Skeletal muscle tissue (tissue), 4 donors: Measurements from ENCODE around the gene CDH22. TPM values are rescaled to one million over a fixed set of nuclear protein-coding genes. Genes with fewer than 3 reads are reported as not detected.

Experiments used
- H3K27ac ChIP-seq: one replicate; pipeline ENCODE4 v1.7.0; 2013; ENCODE audit warnings: mild to moderate bottlenecking, low read depth, low read length, inconsistent platforms
- H3K27me3 ChIP-seq, 3 donors: one replicate each; pipeline ENCODE4 v1.7.0; 2013; ENCODE audit warnings: low read length in 3 of 3; ENCODE audit not compliant: control insufficient read depth in 3 of 3, insufficient read depth in 3 of 3
- H3K36me3 ChIP-seq, 3 donors: one replicate each; pipeline ENCODE4 v1.7.0; 2013; ENCODE audit warnings: low read length in 3 of 3; ENCODE audit not compliant: control insufficient read depth in 3 of 3, insufficient read depth in 3 of 3
- H3K4me1 ChIP-seq, 3 donors: one replicate each; pipeline ENCODE4 v1.7.0; 2013; ENCODE audit warnings: low read length in 3 of 3, mild to moderate bottlenecking in 3 of 3; ENCODE audit not compliant: control insufficient read depth in 3 of 3, insufficient read depth in 3 of 3
- H3K4me3 ChIP-seq, 3 donors: one replicate each; pipeline ENCODE4 v1.7.0; 2013; ENCODE audit warnings: low read length in 3 of 3
- H3K9ac ChIP-seq, 3 donors: one replicate each; pipeline ENCODE4 v1.7.0; 2013; ENCODE audit warnings: low read length in 3 of 3, mild to moderate bottlenecking in 3 of 3, moderate library complexity in 2 of 3, low read depth in 1 of 3
- H3K9me3 ChIP-seq, 3 donors: one replicate each; pipeline ENCODE4 v1.7.0; 2013; ENCODE audit warnings: low read length in 3 of 3; ENCODE audit not compliant: control insufficient read depth in 3 of 3
- total RNA-seq: library from RNA; depleted of rRNA; stranded (reverse); fragments of >200 nt; gene quantifications from one replicate; pipeline ENCODE4 v1.2.3, GENCODE V29; 2014
- donor health status: Osteomylitis.

CDH22 gene
- total RNA-seq, 1 donor from 2014 or later = 0.52 TPM

GRCh38 chr20:46158476-46158987, 149.8 kb downstream of the CDH22 start:
- Histone ChIP-seq H3K4me3 (no peak overlapping the region), H3K27ac (no peak overlapping the region), H3K9ac (no peak overlapping the region), H3K36me3 (no peaks in the 10 kb centered on the region), H3K9me3 (no peaks in the 10 kb centered on the region), H3K27me3 (peaks cover 25 to 43% (median 31%) of the 10 kb centered on the region in 3 donors), H3K4me1 (no peaks in the 10 kb centered on the region)

- no peak overlapping the region for H3K9ac ChIP-seq
- H3K4me1 ChIP-seq = no peaks in the 10 kb centered on the region
- H3K4me3 ChIP-seq = no peak overlapping the region
- H3K27me3 ChIP-seq = peaks cover 28 to 48% (median 30%) of the 10 kb centered on the region in 3 donors
- no peak overlapping the region for H3K27ac ChIP-seq
- H3K9me3 ChIP-seq = no peaks in the 10 kb centered on the region
- no peaks in the 10 kb centered on the region for H3K36me3 ChIP-seq
Measured at GRCh38 chr20:46157625-46158024, 150.7 kb downstream of the CDH22 start.

GRCh38 chr20:46157076-46157592, 151.2 kb downstream of the CDH22 start:
- H3K4me1 ChIP-seq = no peaks in the 10 kb centered on the region
- no peaks in the 10 kb centered on the region for H3K9me3 ChIP-seq
- H3K36me3 ChIP-seq = no peaks in the 10 kb centered on the region
- no peak overlapping the region for H3K9ac ChIP-seq
- no peak overlapping the region for H3K4me3 ChIP-seq
- H3K27me3 ChIP-seq = peaks cover 28 to 50% (median 29%) of the 10 kb centered on the region in 3 donors
- H3K27ac ChIP-seq = no peak overlapping the region

- Histone ChIP-seq H3K27me3 (peaks cover 21 to 48% (median 35%) of the 10 kb centered on the region in 3 donors), H3K4me3 (no peak overlapping the region), H3K4me1 (no peaks in the 10 kb centered on the region), H3K9me3 (no peaks in the 10 kb centered on the region), H3K9ac (no peak overlapping the region), H3K27ac (no peak overlapping the region), H3K36me3 (no peaks in the 10 kb centered on the region)
Measured at GRCh38 chr20:46156065-46156464, 152.2 kb downstream of the CDH22 start.

GRCh38 chr20:46154796-46155195, 153.5 kb downstream of the CDH22 start:
- Histone ChIP-seq H3K36me3 (no peaks in the 10 kb centered on the region), H3K27ac (no peak overlapping the region), H3K4me1 (no peaks in the 10 kb centered on the region), H3K9me3 (no peaks in the 10 kb centered on the region), H3K9ac (no peak overlapping the region), H3K4me3 (no peak overlapping the region), H3K27me3 (peaks cover 13 to 43% (median 25%) of the 10 kb centered on the region in 3 donors)

GRCh38 chr20:46154305-46154704, 154.0 kb downstream of the CDH22 start:
- Histone ChIP-seq H3K4me3 (no peak overlapping the region), H3K4me1 (no peaks in the 10 kb centered on the region), H3K27me3 (peaks cover 9 to 43% (median 25%) of the 10 kb centered on the region in 3 donors), H3K36me3 (no peaks in the 10 kb centered on the region), H3K9me3 (no peaks in the 10 kb centered on the region), H3K27ac (no peak overlapping the region), H3K9ac (no peak overlapping the region)

- H3K4me3 ChIP-seq = no peak overlapping the region
- H3K36me3 ChIP-seq = no peaks in the 10 kb centered on the region
- H3K27ac ChIP-seq = no peak overlapping the region
- no peak overlapping the region for H3K9ac ChIP-seq
- H3K27me3 ChIP-seq = peaks cover 8 to 46% (median 16%) of the 10 kb centered on the region in 3 donors
- H3K9me3 ChIP-seq = no peaks in the 10 kb centered on the region
- no peaks in the 10 kb centered on the region for H3K4me1 ChIP-seq
Measured at GRCh38 chr20:46152824-46153586, 155.3 kb downstream of the CDH22 start.

GRCh38 chr20:46151936-46152335, 156.4 kb downstream of the CDH22 start:
- Histone ChIP-seq H3K27me3 (peaks cover 8 to 44% (median 12%) of the 10 kb centered on the region in 3 donors), H3K4me1 (no peaks in the 10 kb centered on the region), H3K9me3 (no peaks in the 10 kb centered on the region), H3K36me3 (no peaks in the 10 kb centered on the region), H3K4me3 (no peak overlapping the region), H3K9ac (no peak overlapping the region), H3K27ac (no peak overlapping the region)

- Histone ChIP-seq H3K4me3 (no peak overlapping the region), H3K9ac (no peak overlapping the region), H3K27me3 (peaks cover 8 to 41% (median 12%) of the 10 kb centered on the region in 3 donors), H3K27ac (no peak overlapping the region), H3K36me3 (no peaks in the 10 kb centered on the region), H3K9me3 (no peaks in the 10 kb centered on the region), H3K4me1 (no peaks in the 10 kb centered on the region)
Measured at GRCh38 chr20:46150943-46151342, 157.4 kb downstream of the CDH22 start.
